Stimulated activated CD8-positive, alpha-beta memory T cell treated with anti-CD3 and anti-CD28 coated beads, Interleukin-2, amount 100 ng/mL, for 1 hour (primary cell): Measurements from ENCODE around the gene AGGF1.
"Not testable (repeated sequence)": the region's sequence is repeated elsewhere in the genome, so short reads cannot be mapped to it uniquely, and the experiment has no call there.

Experiments used
- DNase-seq, 2 donors: peaks; one replicate each; pipeline ENCODE4 v3.0.0-alpha.2; 2020; ENCODE audit warnings: low read depth in 2 of 2

The AGGF1 gene

GRCh38 chr5:77086689-77087483 is 56.7 kb downstream of the AGGF1 start, which contains the start of gene ZBED3:
Gene ZBED3 (minus strand): TSS chr5:77087285. CDS start chr5:77077878, 9,407 bp downstream.
- peak; percentile 24 to 38 for DNase-seq

- DNase-seq = no peak
These were observed 57.5 kb downstream of the AGGF1 start for GRCh38 chr5:77087484-77088261.

GRCh38 chr5:77095189-77095588 is 65.0 kb downstream of the AGGF1 start:
- no peak for DNase-seq

- no peak for DNase-seq
These were observed 71.1 kb downstream of the AGGF1 start for GRCh38 chr5:77101298-77101697.

GRCh38 chr5:77102549-77102948 is 72.3 kb downstream of the AGGF1 start:
- DNase-seq = no peak

- no peak for DNase-seq
These were observed 73.3 kb downstream of the AGGF1 start for GRCh38 chr5:77103457-77103856.

GRCh38 chr5:77104813-77105212 is 74.6 kb downstream of the AGGF1 start:
- no peak for DNase-seq

GRCh38 chr5:77107035-77107434 is 76.8 kb downstream of the AGGF1 start:
- DNase-seq = not testable (repeated sequence)
